H1 (cell line): ENCODE data around the gene FBN2. TPM values are rescaled to one million over a fixed set of nuclear protein-coding genes. Genes with fewer than 3 reads are reported as not detected.

Source experiments
- ATF2 ChIP-seq: IDR thresholded peaks from 2 replicates; pipeline ENCODE4 v1.6.1; 2012; ENCODE audit warnings: low read length, inconsistent platforms
- BRCA1 ChIP-seq: IDR thresholded peaks from 2 replicates; pipeline ENCODE4 v1.6.1; 2012; ENCODE audit warnings: low read depth, low read length, improper control_type of control experiment
- CBX5 ChIP-seq: fragments of 300-800, 300-1000 bp; sonication (generic); IDR thresholded peaks from 2 replicates; pipeline ENCODE4 v1.7.1; 2016; ENCODE audit warnings: antibody characterized with exemption, low read length, low read depth
- CTCF ChIP-seq, 3 experiments: IDR thresholded peaks; 1 replicate in 2 of 3; 2 replicates in 1 of 3; pipeline versions ENCODE4 v1.5.1 to v1.6.1; 2011; ENCODE audit warnings: low read length in 3 of 3, mild to moderate bottlenecking in 3 of 3, inconsistent platforms in 2 of 3, low read depth in 1 of 3, moderate library complexity in 1 of 3; ENCODE audit not compliant: insufficient read depth in 1 of 3; ENCODE audit errors: control extremely low read depth in 1 of 3
- FOSL1 ChIP-seq: IDR thresholded peaks from 2 replicates; pipeline ENCODE4 v1.6.1; 2011; ENCODE audit warnings: mild to moderate bottlenecking, low read depth, low read length, moderate library complexity; ENCODE audit not compliant: insufficient read depth
- GABPA ChIP-seq: IDR thresholded peaks from 2 replicates; pipeline ENCODE4 v1.6.1; 2011; ENCODE audit warnings: mild to moderate bottlenecking, low read length, moderate library complexity, borderline replicate concordance; ENCODE audit not compliant: insufficient read depth
- GTF2F1 ChIP-seq: IDR thresholded peaks from 2 replicates; pipeline ENCODE4 v1.6.1; 2012; ENCODE audit warnings: low read depth, low read length, improper control_type of control experiment, borderline replicate concordance
- HDAC2 ChIP-seq, 2 experiments: fragments of 300-600 bp in 1 of 2; sonication (generic) in 1 of 2; IDR thresholded peaks; 2 replicates each; pipeline ENCODE4 v1.6.1; 2011 to 2012; ENCODE audit warnings: low read depth in 2 of 2, low read length in 2 of 2, mild to moderate bottlenecking in 2 of 2, moderate library complexity in 2 of 2, borderline replicate concordance in 1 of 2, inconsistent platforms in 1 of 2
- HDAC6 ChIP-seq: IDR thresholded peaks from one replicate; pipeline ENCODE4 v1.7.1; 2012; ENCODE audit warnings: low read depth, mild to moderate bottlenecking, inconsistent platforms, low read length, moderate library complexity
- KDM1A ChIP-seq: fragments of 200-600, 300-600 bp; sonication (generic); IDR thresholded peaks from 2 replicates; pipeline ENCODE4 v1.7.1; 2016; ENCODE audit warnings: mild to moderate bottlenecking, low read length, borderline replicate concordance
- POLR2A ChIP-seq, 2 experiments: IDR thresholded peaks; 1 replicate in 1 of 2; 2 replicates in 1 of 2; pipeline ENCODE4 v1.6.1; 2011; ENCODE audit warnings: low read depth in 2 of 2, low read length in 2 of 2, mild to moderate bottlenecking in 2 of 2; ENCODE audit errors: control extremely low read depth in 1 of 2
- SIN3A ChIP-seq, 2 experiments: IDR thresholded peaks in 1 of 2; conservative IDR thresholded peaks in 1 of 2; 2 replicates each; pipeline ENCODE4 v1.6.1; 2011 to 2012; ENCODE audit warnings: low read length in 2 of 2, improper control_type of control experiment in 1 of 2, low read depth in 1 of 2, mild to moderate bottlenecking in 1 of 2
- SP4 ChIP-seq: IDR thresholded peaks from 2 replicates; pipeline ENCODE4 v1.6.1; 2012; ENCODE audit warnings: low read length, inconsistent platforms
- TAF1 ChIP-seq: IDR thresholded peaks from 2 replicates; pipeline ENCODE4 v1.6.1; 2011; ENCODE audit warnings: mild to moderate bottlenecking, low read depth, low read length
- TEAD4 ChIP-seq: IDR thresholded peaks from 2 replicates; pipeline ENCODE4 v1.6.1; 2012; ENCODE audit warnings: low read depth, low read length, inconsistent platforms, mixed read lengths
- USF2 ChIP-seq: IDR thresholded peaks from 2 replicates; pipeline ENCODE4 v1.6.1; 2011; ENCODE audit warnings: low read length, improper control_type of control experiment
- polyA plus RNA-seq, 7 experiments: library from polyadenylated mRNA; depleted of rRNA in 3 of 7; stranded (reverse) in 5 of 7; unstranded in 2 of 7; fragments of >200 nt in 5 of 7; fragments of 200-250 nt in 2 of 7; gene quantifications; 1 replicate in 5 of 7; 2 replicates in 1 of 7; 4 replicates in 1 of 7; pipeline versions ENCODE4 v1.2.1 to v1.2.3, GENCODE V29; 2011 to 2013; ENCODE audit warnings: missing spikeins in 2 of 7, mixed read lengths in 2 of 7
- total RNA-seq: library from RNA; stranded (reverse); fragmentation: NEBNext Ultra II Directional; extraction: Animal tissue kit (Norgen Biotek cat#: 25700); gene quantifications from 2 replicates; pipeline ENCODE4 v1.2.1, GENCODE V29; 2021

FBN2 gene
- total and polyA plus RNA-seq, 2 of the 8 experiments (the other 6 are each of a cell fraction or from before 2014, with no cell fraction given): 14.1 to 16.3 TPM

GRCh38 chr5:128546658-128547281, 8.7 kb upstream of the FBN2 start (continued):
- TF ChIP-seq GABPA (no peak), SIN3A (conservative IDR thresholded peaks at IDR 0.05 in 1 of 2, IDR thresholded peaks at IDR 0.05 in 1 of 2; ENCODE audit: low read depth in 1 of 2, low read length in 2 of 2) (no peak), TEAD4 (no peak; the same call in 1 of the 2 replicates), SP4 (no peak), BRCA1 (no peak), USF2 (no peak), FOSL1 (no peak), CTCF (IDR thresholded peaks at IDR 0.05; ENCODE audit: control extremely low read depth in 1 of 3, insufficient read depth in 1 of 3, low read depth in 1 of 3, low read length in 3 of 3) (no peak), GTF2F1 (no peak), HDAC6 (no peak), HDAC2 (IDR thresholded peaks at IDR 0.05; ENCODE audit: borderline replicate concordance in 1 of 2, low read depth in 2 of 2, low read length in 2 of 2) (no peak), ATF2 (no peak), POLR2A (IDR thresholded peaks at IDR 0.05; ENCODE audit: control extremely low read depth in 1 of 2, low read depth in 2 of 2, low read length in 2 of 2) (peak in 1 of 2 experiments; percentile 56; a peak in 1 of 3 replicates), CBX5 (no peak), KDM1A (no peak), TAF1 (peak; percentile 52)
